ENCODE data around the gene PRAMEF18.
"Not testable (repeated sequence)": the region's sequence is repeated elsewhere in the genome, so short reads cannot be mapped to it uniquely, and the experiment has no call there.

PRAMEF18 gene, protein sequence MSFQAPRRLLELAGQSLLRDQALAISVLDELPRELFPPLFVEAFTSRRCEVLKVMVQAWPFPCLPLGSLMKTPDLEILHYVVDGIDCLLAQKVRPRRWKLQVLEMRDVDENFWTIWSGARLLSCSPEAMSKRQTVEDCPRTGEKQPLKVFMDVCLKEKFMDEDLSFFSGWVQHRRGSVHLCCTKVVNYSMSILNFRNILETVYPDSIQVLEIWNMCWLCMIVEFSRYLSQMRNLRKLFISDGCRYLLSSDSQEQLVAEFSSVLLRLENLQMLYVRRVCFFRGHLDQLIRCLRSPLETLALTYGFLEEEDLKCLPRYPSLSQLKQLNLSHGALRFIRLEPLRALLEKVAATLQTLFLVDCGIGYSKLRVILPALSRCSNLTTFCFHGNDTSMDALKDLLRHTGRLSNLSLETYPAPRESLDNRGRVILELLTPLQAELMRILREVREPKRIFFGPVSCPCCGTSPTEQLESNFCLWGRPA

DNA sequence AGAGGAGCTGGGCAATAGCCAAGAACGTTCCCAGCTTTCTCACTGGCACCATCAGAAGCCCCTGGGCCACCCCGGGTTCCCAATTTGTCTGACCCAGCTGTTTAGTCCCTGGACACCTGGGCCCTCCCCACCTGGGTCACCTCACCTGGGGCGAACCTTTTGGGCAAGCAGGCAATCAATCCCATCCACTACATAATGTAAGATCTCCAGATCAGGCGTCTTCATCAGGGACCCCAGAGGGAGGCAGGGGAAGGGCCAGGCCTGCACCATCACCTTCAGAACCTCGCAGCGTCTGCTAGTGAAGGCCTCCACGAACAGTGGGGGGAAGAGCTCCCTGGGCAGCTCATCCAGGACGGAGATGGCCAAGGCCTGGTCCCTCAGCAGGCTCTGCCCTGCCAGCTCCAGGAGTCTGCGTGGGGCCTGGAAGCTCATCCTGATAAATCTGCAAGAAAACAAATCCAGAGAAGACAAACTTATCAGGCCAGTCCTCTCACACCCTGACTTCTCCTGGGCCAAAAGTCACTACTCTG, at the start of gene PRAMEF18:
PRAMEF18 (minus strand) TSS at position 480 of the 530 bp plus-strand sequence; CDS start at position 432, 48 bp downstream.
- not testable (repeated sequence) for DNase-seq (ENCODE audit: low spot score)

DNA sequence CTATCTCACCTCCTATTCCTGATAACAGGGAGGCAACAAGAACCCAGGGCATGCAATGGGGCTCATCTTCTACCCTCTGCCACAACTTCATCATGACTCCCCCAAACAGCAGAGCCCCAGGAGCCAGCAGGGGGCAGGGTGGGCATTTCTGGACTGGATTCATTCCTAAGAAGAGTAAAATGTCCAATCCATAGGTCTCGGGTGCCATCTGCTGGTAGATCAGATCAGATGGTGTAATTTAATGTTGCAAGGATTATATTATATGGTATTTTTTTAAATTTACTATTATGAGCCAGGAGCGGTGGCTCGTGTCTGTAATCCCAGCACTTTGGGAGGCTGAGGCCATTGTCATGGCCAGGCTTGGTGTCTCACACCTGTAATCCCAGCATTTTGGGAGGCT, 39.2 kb upstream of the PRAMEF18 start:
- not testable (repeated sequence) for DNase-seq (ENCODE audit: low spot score)

DNA sequence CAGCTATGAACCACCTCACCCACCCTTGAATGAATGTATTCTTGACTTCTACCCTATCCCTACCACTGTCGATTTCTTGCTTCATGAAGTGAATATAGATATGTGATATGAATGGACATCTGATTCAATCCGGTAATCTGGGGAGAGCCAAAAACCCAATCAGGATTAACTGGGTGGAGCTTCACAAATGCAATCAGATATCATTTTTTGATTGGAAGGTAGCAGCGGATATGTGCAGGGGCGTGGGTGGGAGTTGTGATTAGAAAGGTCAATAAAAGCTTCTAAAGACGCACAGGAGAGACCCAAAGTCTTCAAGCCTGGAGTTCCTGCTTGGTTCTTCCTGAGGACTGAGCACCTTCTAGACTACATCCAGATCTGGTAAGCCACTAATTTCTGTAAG, 27.9 kb upstream of the PRAMEF18 start, which contains the start of gene PRAMEF5:
PRAMEF5 (plus strand) TSS at position 301 of the 400 bp plus-strand sequence. CDS start 5,071 bp downstream, outside the sequence.
- not testable (repeated sequence) for DNase-seq (ENCODE audit: low spot score)

DNA sequence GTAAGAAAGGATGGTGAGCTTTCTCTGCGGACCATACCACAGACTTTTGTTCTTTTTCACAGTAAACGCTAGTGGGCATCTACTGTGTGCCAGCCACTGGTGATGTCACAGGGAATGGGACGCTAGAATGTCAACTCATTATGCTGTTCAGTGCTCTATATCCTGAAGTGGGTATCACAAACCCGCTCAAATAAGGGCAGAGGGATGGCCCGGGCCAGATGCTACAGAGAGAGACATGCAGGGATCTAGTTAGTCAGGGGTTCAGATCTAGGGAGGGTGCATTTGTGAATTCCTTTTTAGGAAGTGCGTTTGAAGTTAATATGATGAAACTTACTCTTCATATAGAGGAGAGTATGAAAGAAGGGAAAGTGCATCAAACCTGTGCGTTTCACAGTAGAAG, 21.2 kb upstream of the PRAMEF18 start:
- not testable (repeated sequence) for DNase-seq (ENCODE audit: low spot score)

DNA sequence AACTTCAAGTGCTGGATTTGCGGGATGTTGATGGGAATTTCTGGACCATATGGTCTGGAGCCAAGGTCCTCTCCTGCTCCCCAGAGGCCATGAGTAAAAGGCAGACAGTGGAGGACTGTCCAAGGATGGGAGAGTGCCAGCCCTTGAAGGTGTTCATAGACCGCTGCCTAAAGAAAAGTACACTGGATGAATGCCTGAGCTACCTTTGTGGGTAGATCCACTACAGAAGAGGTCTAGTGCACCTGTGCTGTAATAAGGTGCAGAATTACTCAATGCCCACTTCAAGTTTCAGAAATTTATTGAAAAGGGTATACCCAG, 20.6 kb upstream of the PRAMEF18 start:
- DNase-seq (ENCODE audit: low spot score), result not testable (repeated sequence)

DNA sequence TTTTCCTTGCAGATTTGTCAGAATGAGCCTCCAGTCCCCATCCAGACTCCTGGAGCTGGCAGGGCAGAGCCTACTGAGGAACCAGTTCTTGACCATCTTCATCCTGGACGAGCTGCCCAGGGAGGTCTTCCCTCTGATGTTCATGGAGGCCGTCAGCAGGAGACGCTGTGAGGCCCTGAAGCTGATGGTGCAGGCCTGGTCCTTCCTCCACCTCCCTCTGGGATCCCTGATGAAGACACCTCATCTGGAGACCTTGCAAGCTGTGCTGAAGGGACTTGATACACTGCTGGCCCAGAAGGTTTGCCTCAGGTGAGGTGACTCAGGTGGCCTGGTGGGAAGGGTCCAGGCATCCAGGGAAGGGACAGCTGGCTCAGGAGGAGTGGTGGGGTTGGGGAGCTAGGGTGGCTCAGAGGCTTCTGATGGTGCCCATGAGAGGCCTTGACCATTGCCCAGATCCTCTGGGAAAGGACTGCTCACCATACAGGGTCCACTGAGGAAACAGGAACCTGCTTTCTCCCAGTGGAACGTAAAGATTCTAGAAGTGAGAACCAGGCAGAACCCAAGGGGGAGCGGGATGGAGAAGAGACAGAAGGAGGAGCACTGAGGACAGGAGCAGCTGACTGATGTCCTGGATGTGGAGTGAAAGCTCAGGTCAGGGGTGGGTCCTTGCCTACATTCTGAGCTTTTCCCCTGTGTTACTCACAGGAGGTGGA, 20.0 kb upstream of the PRAMEF18 start:
- not testable (repeated sequence) for DNase-seq (ENCODE audit: low spot score)

DNA sequence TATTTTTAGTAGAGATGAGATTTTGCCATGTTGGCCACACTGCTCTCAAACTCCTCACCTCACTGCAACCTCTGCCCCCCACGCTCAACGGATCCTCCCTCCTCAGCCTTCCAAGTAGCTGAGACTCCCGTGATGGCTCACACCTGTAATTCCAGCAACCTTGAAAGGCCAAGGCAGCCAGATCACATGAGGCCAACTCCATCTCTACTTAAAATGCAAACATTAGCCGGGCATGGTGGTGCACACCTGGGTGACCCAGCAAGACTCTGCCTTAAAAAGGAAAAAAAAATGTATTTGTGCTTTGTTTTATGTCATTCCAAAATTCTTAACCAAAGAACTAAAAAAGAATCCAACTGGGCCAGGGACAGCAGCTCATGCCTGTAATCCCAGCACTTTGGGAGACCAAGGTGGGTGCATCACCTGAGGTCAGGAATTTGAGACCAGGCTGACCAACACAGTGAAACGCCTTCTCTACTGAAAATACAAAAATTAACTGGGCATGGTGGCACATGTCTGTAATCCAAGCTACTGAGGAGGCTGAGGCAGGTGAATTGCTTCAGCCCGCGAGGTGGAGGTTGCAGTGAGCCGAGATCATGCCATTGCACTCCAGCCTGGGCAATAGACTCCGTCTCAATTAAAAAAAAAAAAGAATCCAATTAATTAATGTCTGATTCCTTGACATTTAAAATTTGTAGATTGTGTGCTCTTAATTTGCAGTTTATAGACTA, 17.7 kb upstream of the PRAMEF18 start:
- DNase-seq (ENCODE audit: low spot score), result not testable (repeated sequence)

DNA sequence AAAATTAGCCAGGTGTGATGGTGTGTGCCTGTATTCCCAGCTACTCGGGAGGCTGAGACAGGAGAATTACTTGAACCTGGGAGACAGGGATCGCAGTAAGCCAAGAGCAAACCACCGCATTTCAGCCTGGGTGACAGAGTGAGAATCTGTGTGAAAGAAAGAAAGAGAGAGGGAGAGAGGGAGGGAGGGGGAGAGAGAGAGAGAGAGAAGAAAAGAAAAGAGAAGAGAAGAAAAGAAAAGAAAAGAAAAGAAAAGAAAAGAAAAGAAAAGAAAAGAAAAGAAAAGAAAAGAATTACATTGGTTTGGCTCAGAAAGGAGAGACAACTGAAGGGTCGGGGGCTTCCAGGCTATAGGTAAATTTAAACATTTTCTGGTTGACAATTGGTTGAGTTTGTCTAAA, 13.7 kb upstream of the PRAMEF18 start:
- not testable (repeated sequence) for DNase-seq (ENCODE audit: low spot score)

DNA sequence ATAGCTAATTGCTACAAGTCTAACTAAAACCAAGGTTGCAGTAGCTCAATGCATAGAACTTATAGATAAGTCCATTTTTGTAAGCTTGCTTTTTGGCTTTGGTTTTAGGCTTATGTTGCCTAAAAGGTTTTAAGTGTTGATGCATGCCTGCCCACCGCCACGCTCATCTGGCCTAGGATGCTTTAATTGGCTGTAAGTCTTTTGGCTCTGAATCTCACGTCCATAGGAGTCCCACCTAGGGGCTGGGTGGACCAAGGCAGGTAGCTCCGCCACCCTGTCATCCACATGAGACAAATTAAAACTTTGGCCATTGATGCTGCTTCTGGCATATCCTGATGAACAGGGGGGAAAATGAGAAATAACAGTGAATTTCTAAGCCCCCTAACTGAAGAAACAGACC, 11.6 kb upstream of the PRAMEF18 start:
- DNase-seq (ENCODE audit: low spot score), result not testable (repeated sequence)

DNA sequence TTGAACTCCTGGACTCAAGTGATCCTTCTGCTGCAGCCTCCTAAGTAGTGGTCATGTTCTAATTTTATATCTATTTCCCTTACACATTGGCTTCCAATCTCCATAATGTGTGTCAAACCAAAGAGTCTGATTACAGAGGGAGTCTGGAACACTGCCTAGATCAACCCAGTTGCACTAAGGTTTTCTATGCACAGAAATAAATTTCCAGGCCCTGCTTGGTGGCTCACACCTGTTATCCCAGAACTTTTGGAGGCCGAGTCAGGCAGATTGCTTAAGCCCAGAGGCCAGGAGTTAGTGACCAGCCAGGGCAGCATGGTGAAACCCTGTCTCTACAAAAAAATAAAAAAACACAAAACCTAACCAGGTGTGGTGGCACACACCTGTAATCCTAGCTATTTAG, 8.1 kb upstream of the PRAMEF18 start:
- DNase-seq (ENCODE audit: low spot score), result not testable (repeated sequence)

DNA sequence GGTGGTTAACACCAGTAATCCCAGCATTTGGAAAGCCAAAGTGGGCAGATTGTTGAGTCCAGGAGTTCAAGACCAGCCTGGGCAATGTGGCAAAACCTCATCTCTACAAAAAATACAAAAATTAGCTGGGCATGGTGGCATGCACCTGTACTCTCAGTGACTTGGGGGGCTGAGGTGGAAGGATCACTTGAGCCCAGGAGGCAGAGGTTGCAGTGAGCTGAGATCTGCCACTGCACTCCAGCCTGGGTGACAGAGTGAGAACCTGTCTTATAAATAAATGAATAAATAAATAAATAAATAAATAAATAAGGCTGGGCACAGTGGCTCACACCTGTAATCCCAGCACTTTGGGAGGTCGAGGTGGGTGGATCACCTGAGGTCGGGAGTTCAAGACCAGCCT, 6.1 kb upstream of the PRAMEF18 start:
- DNase-seq (ENCODE audit: low spot score), result not testable (repeated sequence)

DNA sequence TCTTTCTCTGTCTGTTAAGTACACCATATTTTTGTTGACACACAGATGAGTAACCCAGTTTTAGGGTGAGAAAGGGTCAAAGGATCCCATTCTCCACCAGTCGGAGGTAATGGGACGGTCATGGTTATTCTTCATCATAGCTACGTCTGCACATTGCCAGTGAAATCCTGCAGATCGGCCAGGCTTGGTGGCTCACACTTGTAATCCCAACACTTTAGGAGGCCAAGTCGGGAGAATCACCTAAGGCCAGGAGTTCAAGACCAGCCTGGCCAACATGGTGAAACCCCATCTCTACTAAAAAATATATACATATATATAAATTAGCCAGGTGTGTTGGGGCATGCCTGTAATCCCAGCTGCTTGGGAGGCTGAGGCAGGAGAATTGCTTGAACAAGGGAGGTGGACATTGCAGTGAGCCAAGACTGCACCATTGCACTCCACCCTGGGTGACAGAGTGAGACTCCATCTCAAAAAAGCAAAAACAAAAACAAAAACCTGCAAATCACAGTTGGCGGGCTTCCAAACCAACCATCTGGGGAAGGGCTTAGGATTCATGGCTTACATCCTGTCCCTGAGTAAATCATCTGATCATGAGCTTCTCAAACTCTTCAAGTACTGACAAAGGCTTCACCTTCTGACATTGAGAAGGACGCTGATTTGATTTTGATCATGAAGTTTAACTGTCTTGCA, 5.3 kb upstream of the PRAMEF18 start:
- DNase-seq (ENCODE audit: low spot score), result not testable (repeated sequence)

DNA sequence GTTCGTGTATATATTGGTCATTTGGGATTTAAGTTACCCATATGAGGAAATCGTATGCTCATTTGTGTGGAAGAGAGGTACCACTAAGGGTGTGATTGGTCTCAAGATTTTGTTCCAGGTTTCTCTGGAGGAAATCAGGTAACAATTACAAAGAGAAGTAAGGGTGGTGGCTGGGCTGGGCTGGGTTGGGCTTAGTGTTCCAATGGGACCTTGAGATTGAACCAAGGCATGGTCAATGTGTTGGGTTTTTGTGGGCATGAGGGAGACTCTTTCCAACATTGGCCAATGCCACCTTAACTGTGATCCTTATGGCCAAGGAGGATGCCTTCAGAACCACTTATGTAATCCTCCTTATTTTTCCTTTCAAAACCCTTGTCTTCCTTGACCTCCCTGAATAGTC, 4.6 kb upstream of the PRAMEF18 start:
- not testable (repeated sequence) for DNase-seq (ENCODE audit: low spot score)

DNA sequence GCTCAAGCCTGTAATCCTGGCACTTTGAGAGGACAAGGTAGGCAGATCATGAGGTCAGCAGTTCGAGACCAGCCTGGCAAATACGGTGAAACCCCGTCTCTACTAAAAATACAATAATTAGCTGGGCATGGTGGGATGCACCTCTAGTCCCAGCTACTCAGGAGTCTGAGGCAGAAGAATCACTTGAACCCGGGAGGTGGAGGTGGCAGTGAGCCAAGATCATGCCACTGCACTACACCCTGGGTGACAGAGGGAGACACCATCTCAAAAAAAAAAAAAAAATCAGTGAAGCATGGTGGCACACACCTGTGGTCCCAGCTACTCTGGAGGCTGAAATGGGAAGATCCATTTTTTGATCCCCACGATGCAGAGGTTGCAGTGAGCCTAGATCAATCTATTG, 4.1 kb upstream of the PRAMEF18 start:
- not testable (repeated sequence) for DNase-seq (ENCODE audit: low spot score)

DNA sequence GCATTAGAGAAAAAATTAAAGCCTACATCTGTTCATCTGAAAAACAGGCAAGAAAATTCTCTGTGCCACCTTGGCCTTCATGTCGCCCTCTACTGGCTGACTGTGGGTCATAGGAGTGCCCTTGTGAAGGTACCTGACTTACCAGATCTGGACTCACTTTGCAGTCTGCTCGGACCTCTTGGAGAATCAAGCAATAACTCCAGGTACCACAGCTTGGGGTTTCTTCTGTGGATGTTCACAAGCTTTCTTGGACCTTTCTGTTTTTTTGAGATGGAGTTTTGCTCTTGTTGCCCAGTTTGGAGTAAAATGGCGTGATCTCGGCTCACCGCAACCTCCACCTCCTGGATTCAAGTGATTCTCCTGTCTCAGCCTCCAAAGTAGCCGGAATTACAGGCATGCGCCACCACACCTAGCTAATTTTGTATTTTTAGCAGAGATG, 2.4 kb upstream of the PRAMEF18 start:
- DNase-seq (ENCODE audit: low spot score), result no peak

DNA sequence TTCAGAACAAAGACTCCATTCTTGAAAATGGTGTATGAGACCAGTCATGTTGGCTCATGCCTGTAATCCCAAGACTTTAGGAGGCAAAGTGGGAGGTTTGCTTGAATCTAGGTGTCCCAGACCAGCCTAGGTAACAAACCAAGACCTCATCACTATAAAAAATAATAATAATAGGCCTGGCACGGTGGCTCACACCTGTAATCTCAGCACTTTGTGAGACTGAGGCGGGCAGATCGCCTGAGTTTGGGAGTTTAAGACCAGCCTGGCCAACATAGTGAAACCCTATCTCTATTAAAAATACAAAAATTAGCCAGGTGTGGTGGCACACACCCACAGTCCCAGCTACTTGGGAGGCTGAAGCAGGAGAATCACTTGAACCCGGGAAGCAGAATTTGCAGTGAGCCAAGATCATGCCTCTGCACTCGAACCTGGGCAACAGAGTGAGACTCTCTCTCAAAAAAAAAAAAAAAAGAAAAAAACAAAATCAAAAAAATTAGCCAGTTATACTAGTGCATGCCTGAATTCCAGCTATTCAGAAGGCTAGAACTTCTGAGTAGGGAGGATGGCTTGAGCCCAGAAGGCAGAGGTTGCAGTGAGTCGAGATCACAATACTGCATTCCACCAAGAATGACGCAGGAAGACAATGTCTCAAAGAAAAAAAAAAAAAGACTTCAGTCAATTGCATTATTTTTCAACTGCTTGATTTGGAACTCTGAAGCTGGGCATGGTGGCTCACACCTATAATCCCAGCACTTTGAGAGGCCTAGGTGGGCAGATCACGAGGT, 1.5 kb upstream of the PRAMEF18 start:
- DNase-seq (ENCODE audit: low spot score), result not testable (repeated sequence)

DNA sequence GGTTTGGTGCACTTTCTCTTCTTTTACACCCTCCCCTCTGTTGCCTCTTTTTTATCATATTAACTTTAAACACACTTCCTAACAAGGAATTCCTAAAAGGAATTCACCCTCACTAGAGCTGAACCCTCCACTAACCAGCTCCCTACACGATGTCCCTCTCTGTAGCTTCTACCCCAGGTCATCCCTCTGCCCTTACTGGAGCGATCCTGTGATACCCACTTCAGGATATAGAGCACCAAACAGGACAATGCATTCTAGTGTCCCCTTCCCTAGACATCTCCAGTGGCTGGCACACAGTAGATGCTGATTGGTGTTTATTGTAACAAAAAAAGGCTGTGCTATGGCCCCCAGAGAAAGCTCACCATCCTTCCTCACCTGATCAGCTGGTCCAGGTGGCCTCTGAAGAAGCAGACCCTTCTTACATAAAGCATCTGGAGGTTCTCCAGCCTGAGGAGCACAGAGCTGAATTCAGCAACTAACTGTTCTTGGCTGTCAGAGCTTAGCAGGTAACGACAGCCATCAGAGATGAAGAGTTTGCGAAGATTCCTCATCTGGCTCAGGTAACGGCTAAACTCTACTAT, 1.4 kb downstream of the PRAMEF18 start:
- DNase-seq (ENCODE audit: low spot score), result no peak

DNA sequence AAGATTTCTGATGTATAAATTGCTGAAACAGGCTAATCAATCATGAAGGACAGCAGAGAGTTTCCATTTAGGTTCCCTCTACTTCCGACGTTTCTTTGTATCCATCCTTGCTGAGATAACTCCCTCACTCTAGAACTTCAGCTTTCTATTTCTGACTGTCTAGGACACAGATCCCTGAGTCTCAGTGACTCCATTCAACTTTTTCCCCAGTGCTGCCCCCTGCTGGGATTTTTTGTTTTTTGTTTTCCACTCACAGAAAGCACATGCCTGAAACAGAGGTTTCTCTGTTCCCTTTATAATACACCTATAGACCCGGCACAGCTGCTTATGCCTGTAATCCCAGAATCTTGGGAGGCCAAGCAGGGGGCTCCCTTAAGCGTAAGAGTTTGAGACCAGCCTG, 3.2 kb downstream of the PRAMEF18 start:
- not testable (repeated sequence) for DNase-seq (ENCODE audit: low spot score)

DNA sequence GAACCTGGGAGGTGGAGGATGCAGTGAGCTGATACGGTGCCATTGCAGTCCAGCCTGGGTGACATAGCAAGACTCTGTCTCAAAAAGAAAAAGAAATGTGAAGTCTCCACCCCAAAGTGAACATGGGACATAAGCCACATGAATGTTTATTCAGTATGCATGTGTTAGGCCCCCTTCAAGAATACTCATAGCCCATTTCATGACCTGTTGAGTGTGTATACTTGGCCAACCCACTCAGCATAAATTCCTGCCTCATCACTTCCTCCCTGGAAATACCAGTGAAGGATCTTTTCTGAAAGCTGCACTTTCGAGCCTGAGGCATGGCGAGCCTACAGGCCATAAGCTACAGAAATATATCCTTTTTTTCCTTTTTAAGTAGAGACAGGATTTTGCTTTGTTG, 6.8 kb downstream of the PRAMEF18 start:
- DNase-seq (ENCODE audit: low spot score), result not testable (repeated sequence)

DNA sequence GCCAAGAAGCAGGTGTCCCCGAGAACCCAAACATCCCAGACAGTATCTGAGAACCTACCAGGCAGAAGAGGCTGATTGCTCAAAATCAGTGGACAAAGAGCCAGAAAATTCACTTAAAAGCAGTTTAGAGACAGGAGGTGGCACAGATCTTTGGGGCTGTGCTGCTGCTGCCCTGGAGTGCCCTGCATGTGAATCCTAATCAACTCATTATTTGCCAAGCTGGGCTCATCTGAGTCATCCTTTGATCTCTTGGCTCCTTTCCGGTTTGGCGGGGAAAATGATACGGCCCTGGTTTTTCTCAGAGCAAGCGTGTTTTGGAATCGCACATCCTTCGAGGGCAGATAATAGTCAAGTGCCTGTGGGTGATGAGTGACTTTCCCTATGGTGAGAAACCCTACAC, 9.3 kb downstream of the PRAMEF18 start:
- not testable (repeated sequence) for DNase-seq (ENCODE audit: low spot score)
